K562 treated with DMSO at 1 percent for 12 hours (cell line): ENCODE measurements around the gene FGD3. TPM values are rescaled to one million over a fixed set of nuclear protein-coding genes. Genes with fewer than 3 reads are reported as not detected.

Experiments
- total RNA-seq: library from RNA; unstranded; fragments of 300-600 nt; gene quantifications from 2 replicates; pipeline ENCODE4 v1.2.3, GENCODE V29; 2022; ENCODE audit not compliant: insufficient read depth

FGD3 gene, protein sequence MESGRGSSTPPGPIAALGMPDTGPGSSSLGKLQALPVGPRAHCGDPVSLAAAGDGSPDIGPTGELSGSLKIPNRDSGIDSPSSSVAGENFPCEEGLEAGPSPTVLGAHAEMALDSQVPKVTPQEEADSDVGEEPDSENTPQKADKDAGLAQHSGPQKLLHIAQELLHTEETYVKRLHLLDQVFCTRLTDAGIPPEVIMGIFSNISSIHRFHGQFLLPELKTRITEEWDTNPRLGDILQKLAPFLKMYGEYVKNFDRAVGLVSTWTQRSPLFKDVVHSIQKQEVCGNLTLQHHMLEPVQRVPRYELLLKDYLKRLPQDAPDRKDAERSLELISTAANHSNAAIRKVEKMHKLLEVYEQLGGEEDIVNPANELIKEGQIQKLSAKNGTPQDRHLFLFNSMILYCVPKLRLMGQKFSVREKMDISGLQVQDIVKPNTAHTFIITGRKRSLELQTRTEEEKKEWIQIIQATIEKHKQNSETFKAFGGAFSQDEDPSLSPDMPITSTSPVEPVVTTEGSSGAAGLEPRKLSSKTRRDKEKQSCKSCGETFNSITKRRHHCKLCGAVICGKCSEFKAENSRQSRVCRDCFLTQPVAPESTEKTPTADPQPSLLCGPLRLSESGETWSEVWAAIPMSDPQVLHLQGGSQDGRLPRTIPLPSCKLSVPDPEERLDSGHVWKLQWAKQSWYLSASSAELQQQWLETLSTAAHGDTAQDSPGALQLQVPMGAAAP
- 0.34 and 0.52 TPM in 2 replicates for total RNA-seq

DNA sequence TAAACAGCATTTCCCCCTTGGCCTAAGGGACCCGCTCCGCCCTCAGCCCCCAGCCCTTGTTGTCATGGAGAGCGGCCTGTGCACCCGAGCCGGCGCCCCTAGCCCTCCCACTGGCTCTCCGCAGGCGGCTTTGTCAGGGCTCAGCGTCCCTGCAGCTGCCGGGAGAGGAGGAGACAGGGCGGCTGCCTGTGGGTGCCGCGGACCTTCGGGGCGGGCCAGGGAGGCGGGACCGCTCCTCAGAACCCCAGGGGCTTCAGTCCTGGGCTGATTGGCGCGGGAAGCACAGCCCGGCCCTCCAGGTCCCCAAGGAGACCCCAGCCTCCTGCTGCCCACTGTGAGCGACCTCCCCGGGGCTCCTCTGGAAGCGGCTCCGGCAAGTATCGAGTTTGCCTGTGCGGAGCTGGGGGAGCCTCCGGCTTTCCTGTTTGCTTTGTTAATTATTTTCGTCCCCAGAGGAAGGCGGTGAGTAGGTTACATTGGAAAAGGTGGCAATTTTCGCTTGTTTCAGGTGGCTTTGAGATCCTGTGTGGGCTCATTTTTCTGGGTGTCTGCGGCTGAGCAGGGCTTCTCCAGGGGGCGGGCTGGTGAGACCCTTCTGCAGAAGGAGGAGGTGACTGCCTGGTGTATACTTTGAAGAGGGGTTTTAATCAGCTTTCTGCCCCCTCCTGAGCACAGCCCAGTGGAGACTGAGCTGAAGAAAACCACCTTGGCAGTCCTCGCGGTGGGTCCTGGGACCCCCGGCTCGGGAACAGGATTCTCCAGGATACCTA, at the start of gene FGD3:
TSS of gene FGD3 (plus strand) at position 256 of the 770 bp plus-strand sequence. CDS start 28,734 bp downstream, outside the sequence.

DNA sequence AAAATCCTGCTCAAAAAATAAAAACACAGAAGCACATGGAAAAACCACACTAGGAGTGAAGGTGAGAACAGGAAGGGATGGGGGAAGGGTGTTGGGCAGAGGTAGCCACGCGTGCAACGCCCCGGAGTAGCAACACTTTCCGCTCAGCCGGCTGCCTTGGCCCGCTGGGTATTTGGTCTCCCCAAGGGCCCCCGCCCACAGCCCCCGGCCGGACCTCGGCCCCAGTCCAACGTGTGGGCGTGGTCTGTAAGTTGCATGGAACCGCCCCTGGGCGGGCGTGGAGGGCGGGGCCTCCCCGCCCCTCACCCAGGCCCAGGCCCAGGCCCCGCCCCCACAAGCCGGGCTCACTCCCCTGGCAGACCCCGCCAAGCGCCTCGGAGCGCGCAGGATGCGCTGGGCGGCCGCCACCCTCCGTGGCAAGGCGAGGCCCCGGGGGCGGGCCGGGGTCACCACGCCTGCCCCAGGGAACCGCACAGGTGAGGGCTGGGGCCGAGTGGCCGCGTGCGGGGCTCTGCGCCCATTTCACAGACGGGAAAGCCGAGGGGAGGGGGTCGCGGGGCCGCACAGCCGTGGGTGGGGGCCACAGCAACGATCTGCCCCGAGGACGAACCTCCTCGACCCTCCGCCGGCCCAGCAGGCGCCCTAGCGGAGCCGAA, 111.2 kb downstream of the FGD3 start, which contains the start of gene SUSD3:
TSS of gene SUSD3 (plus strand) at position 347 of the 656 bp plus-strand sequence. CDS start at position 389, 42 bp downstream.

Other genes starting within 250 kb of the FGD3 start
- gene BICD2, start 182.7 kb upstream of the FGD3 start, total RNA-seq = 7.0 and 20.5 TPM in 2 replicates
- gene ZNF484, start 69.5 kb upstream of the FGD3 start, total RNA-seq = 1.4 TPM in 1 of 2 replicates, not detected in the other
- gene SUSD3, start 111.2 kb downstream of the FGD3 start, total RNA-seq = 18.9 and 23.1 TPM in 2 replicates
- gene CARD19, start 148.7 kb downstream of the FGD3 start, total RNA-seq = 61.0 and 69.6 TPM in 2 replicates
- 42.9 and 49.6 TPM in 2 replicates for gene NINJ1, start 186.7 kb downstream of the FGD3 start, total RNA-seq
- 3.2 TPM in 1 of 2 replicates, not detected in the other for gene WNK2, start 236.6 kb downstream of the FGD3 start, total RNA-seq